ENCODE results near the gene AFG3L2. TPM values are rescaled to one million over a fixed set of nuclear protein-coding genes. Genes with fewer than 3 reads are reported as not detected.

Gene AFG3L2
- polyA plus RNA-seq, 1 donor, result 43.1 TPM

GRCh38 chr18:12352188-12352587 lies 24.8 kb downstream of the AFG3L2 start:
- DNase-seq, result no peak

DNA sequence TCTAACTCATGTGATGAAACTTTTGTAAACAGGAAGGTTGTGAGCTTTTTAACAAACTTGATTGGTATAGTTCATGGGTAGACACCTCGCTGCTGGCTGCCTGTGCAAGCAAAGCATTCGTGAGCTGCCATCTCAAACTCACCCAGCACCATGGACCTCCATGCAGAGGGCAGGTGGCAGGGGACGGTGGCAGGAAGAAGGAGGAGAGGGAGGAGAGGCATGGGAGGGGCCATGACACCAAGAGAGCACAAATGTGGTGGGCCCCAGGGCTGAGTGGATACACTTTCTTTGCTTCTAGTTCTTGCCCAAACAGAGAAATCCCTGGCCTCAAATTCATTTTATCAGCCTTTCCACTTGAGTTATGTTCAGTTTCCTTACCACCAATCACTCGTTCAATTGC lies 29.1 kb downstream of the AFG3L2 start:
- no peak for DNase-seq

- no peak for DNase-seq
Observed at GRCh38 chr18:12346240-12346565, 30.8 kb downstream of the AFG3L2 start.

DNA sequence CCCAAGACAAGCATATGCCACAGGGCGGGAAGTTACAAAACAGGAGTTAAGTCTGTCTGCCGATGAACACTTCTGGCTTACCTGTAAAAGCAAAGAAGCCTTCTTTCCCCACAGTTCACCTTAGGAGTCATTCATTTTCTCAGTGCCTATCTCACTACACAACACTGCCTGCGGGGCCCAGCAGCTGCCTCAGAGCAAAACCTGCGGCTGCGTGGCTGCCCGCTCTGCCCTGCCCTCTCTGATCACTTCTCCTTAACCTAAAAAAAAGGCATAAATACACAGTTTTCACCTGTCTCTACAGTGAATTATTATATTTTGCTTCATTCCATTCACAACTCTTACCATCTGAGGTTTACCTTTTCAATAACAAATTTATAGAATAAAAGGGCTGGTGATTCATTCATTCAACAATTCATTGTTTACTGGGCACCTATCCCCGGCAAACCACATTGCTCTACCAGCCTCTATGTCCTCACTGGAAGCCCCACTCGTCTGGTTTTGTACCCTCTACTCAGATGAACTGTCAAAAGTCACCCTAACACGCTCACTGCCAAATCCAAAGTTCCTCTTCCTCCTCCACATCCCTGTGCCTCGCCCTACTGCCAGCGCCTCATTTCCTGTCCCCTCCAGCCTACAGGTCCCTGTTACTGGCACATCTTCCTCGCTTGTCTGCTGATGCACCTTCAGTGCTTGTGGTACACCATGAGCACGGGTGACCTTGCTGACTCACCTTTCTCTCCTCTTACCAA lies 31.4 kb downstream of the AFG3L2 start:
- no peak for DNase-seq

DNA sequence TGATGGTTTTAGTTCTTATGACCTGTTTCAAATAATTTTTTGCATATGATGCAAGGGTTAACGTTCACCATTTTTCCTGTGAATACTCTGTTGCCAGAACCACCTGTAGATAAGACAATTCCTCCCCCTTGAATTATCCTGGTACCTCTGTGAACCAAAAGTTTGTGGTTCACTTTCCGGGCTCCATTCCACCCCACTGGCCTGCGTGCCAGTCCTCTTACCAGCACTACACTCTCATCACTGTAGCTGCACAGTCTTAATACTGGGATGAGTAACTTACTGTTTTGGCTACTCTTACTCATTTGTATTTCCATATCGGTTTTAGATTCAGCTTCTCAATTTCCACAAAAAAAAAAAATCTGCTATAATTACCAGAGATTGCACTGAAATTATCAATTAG lies 34.4 kb downstream of the AFG3L2 start:
- no peak for DNase-seq

DNA sequence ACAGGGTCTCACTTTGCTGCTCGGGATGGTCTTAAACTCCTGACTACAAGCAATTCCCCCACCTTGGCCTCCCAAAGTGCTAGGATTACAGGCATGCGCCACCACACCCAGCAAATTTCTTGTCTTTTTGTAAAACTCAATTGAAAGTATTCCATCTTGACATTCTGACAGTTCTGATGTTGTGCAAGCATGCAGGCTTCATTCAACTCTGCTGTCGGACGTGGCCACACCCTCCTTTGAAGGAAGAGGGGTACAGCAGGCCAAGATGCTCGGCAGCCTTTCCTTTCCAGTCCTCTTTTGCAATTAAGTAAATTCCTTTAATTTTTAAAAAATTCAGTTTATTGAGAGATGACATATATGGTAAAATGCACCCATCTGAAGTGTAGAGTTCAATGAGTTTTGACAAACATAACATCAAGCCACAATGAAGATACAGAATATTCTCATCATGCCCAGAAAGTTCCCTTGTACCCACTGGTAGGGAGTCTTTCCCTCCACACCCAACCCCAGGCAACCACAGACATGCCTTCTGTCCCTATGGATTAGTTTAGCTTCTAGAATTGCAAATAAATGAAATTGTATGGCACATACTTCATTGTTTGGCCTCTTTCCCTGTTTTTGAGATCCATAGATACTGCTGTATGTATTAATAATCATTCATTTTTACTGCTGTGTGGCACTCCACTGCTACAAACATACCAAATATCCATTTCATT lies 35.9 kb downstream of the AFG3L2 start:
- DNase-seq, result no peak

DNA sequence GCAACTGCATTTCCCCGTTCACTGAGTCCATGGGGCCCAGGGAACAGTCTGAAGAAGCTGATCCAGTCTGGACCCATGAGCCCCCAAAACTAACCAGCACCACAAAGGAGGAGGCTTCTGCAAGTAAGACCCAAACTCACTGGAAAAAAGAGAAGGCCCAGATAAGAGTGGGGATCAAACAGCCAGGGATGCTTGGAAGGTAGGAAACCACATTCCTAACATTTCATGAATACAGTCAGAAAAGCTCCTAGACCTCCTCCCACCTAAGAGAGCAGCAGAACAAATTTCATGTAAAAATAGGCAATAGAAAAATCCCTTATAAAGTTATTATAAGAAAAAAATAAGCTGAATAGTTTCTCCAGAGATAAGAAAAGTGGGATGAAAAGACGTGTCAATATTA lies 38.6 kb downstream of the AFG3L2 start:
- no peak for DNase-seq

- DNase-seq, result no peak
Observed at GRCh38 chr18:12336887-12337286, 40.1 kb downstream of the AFG3L2 start.

- no peak for DNase-seq
Observed at GRCh38 chr18:12336171-12336613, 40.8 kb downstream of the AFG3L2 start.

DNA sequence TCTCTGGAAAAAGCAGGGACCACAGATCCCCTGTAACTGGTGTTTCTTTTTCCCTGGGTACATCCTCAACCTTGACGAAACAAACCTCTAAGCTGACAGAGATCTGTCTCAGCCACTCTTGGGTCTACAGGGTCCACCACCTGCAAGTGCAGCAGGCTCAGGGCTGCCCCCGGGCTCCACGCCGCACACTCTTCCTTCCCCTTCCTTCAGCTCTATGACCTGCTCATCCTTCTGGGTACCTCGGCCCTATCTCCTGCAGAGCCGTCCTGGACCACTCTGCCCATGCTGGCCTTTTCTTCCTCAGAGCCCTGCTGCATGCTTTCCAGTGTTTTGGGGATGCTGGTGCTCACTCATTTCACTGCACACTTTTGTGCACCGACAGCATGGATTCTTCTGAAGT lies 41.5 kb downstream of the AFG3L2 start:
- no peak for DNase-seq

DNA sequence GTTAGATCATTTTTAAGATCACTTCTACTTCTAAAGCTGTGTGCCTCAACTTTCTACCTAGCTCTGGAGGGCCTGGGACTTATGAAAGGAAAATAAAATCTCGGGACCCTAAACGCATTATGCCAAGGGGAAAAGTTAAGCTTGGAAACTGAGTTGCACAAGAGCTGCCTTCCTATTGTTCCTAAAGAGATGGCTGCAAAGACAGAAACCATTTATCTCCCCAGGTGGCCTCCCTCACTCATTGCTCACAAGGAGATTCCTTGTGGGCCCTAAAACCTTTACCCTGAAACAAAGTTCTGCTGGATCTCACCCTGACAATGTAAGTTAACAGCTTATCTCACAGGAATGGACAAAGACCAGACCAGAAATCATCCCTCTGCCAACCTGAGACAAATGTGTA lies 42.2 kb downstream of the AFG3L2 start:
- DNase-seq, result no peak

DNA sequence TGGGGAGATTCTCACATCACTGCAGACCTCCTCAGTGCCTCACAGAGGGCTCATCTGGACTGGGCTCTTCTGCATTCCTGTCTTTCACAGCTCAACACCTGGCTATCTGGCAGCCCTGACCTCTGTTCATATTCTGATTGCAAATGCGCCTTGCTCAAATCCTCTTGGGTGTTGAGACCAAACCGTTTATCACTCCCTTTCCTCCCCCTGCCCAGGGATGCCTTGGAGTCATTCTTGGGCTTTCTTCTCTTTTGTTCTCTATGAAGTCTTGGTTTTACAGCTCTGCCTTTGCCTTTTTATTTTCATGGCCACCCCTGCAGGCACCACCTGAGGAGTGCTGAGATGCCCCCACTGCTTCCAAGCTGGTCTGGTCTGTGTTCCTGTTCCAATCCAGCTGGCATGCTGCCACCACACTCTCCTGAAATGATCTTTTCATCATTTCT lies 42.6 kb downstream of the AFG3L2 start:
- DNase-seq, result no peak

GRCh38 chr18:12333506-12334290 lies 43.3 kb downstream of the AFG3L2 start:
- no peak for DNase-seq

GRCh38 chr18:12330766-12331165 lies 46.3 kb downstream of the AFG3L2 start:
- no peak for DNase-seq

DNA sequence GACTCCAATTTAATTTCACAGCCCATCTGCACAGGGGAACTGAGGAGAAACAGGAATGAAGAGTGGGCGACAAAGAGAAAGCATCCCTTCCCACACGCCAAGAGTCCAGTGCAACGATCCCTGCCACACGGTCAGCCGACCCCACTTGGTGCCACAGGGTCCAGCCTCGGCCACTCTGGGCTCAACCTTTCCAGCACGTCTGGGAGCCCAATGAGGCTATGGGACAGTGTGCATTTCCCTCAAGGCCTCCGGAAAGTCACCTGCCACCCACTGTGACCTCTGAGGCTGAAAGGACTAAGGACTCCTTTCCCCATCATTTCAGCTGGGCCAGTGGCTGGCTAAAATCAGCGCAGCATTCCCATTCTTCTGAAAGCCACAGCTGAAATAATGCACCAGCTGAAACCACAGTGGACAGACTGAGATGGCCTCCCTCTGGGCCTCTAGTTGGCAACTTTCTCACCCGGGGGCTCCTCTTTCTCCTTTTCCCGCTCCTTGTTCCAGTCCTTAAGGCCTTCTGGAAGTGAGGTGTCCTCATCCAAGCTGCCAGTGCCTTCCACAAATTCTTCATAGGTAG lies 47.8 kb downstream of the AFG3L2 start:
- DNase-seq, result no peak

DNA sequence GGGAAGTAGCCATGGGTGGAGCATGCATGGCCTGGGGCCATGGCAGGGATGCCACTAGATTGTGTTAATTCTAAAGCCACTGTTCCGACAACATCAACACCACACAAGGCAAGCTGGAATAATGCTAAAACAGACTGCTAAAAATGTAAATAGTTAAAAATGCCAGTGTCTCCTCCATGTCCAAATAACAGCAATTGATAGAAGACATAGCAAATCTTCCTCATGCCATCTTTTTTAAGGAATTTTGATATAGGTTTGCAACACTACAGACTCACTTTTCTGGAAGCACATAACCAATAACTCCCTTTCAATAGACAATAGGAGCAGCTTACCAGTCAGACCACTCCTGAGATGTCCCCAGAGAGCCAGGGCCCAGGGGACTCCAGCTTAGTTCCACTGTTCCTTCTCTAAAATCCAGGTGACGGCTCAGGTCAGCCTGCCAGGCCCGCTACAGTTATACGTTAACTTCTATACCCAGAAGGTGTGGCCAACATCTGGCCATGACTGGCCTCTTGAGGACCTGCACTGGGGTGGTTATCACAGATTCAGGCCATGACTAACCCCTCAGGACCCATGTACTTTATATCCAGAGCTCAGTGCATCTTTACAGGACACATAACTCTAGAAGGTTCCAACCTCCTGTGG lies 48.7 kb downstream of the AFG3L2 start:
- no peak for DNase-seq

DNA sequence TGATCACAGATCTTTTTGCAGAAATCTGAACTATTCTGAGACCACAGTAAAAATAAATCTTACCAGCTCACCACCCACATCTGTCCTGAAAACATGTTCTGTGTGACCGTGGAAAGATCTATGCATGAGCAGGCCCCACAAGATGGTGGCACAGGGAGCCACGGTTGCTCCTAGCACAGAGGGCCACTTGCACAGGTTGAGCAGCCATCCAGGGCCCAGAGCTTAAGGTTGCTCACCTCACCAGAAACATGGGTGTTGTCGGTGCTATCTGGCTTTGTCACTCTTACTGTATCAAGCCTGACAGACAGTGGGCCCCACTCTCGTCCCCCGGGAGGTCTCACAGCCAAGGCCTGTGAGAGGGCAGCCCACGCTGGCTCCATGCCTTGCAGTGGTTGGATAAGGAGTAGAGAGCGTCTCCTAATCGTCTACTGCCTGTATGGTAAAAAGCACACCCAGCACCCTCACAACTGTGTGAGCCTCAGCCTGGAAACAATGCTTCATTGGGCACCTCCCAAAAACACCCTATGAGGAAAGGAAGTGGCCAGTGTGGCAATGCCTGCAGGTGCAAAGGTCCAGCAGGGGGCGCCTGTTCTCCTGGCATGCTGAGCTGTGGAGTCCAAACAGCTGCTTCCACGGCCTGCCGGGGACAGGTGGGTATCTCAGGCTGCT lies 49.4 kb downstream of the AFG3L2 start:
- DNase-seq, result peak; percentile 46

GRCh38 chr18:12326711-12327460 lies 50.1 kb downstream of the AFG3L2 start:
- DNase-seq, result no peak

DNA sequence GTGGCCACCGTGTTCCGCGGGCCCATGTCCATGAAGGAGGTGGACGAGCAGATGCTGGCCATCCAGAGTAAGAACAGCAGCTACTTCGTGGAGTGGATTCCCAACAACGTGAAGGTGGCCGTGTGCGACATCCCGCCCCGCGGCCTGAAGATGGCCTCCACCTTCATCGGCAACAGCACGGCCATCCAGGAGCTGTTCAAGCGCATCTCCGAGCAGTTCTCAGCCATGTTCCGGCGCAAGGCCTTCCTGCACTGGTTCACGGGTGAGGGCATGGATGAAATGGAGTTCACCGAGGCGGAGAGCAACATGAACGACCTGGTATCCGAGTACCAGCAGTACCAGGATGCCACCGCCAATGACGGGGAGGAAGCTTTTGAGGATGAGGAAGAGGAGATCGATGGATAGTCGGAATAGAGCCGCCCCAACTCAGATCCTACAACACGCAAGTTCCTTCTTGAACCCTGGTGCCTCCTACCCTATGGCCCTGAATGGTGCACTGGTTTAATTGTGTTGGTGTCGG lies 51.2 kb downstream of the AFG3L2 start:
- DNase-seq, result no peak

DNA sequence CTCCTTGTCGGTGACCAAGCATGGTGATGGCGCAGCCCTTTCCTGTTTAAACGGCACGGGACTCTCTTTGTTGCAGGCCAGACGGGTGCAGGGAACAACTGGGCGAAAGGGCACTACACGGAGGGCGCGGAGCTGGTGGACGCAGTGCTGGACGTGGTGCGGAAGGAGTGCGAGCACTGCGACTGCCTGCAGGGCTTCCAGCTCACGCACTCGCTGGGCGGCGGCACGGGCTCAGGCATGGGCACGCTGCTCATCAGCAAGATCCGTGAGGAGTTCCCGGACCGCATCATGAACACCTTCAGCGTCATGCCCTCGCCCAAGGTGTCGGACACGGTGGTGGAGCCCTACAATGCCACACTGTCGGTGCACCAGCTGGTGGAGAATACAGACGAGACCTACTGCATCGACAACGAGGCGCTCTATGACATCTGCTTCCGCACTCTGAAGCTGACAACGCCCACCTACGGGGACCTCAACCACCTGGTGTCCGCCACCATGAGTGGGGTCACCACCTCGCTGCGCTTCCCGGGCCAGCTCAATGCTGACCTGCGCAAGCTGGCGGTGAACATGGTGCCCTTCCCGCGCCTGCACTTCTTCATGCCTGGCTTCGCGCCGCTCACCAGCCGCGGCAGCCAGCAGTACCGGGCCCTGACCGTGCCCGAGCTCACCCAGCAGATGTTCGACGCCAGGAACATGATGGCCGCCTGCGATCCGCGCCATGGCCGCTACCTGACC lies 51.9 kb downstream of the AFG3L2 start:
- no peak for DNase-seq

All from hindlimb muscle (tissue), 1 donor.